ENCODE data around the gene FRS2. TPM values are rescaled to one million over a fixed set of nuclear protein-coding genes. Genes with fewer than 3 reads are reported as not detected.

Gene FRS2
- total RNA-seq, 2 experiments from 2014 or later, result 9.5 to 10.4 TPM

DNA sequence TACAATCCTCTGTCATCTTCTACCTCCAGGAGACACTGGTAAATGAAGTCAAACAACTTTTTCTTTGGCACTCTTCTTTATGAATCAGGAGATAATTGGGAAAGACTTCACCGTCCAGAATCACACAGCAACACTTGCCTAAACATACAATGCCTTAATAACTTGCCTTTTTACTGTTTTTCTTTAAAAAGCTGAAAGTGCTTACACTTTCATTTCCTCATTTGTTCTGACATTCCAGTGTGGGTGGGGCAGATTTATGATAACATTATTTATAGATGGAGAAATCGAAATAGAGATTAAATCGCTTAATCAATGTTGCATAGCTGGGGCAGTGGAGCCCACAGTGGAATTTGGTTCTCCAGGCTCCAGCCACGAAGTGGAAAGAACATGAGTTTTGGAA, 2.8 kb upstream of the FRS2 start:
- ChIA-PET CTCF (interaction anchor here (1.1 kb wide), 2 partner anchors 21 to 103 kb away, joined by 3 read pairs; no protein-coding TSS in a partner anchor), POLR2A (no interaction called here)
- Mint-ChIP-seq H3K4me3 (no peak overlapping the region), H3K27ac (no peak overlapping the region), H3K9me3 (ENCODE audit: low read depth) (no peaks in the 10 kb centered on the region), H3K36me3 (ENCODE audit: low read depth) (peaks cover 1% of the 10 kb centered on the region), H3K27me3 (no peaks in the 10 kb centered on the region), H3K4me1 (peaks cover 26% of the 10 kb centered on the region)
- intact Hi-C loops (cut with DNase I, micrococcal nuclease), result no loop called here
- DNase-seq (no peak), ATAC-seq (no peak)

GRCh38 chr12:69468237-69469026, 1.8 kb upstream of the FRS2 start:
- CTCF ChIA-PET, result interaction anchor here (0.7 kb wide), 1 partner anchor 60 kb away, joined by 3 read pairs; no protein-coding TSS in a partner anchor
- POLR2A ChIA-PET, result no interaction called here
- no peaks in the 10 kb centered on the region for H3K9me3 Mint-ChIP-seq (ENCODE audit: low read depth)
- no peak for ATAC-seq
- H3K36me3 Mint-ChIP-seq (ENCODE audit: low read depth), result peaks cover 3% of the 10 kb centered on the region
- H3K4me1 Mint-ChIP-seq, result peaks cover 35% of the 10 kb centered on the region
- H3K27ac Mint-ChIP-seq, result no peak overlapping the region
- H3K27me3 Mint-ChIP-seq, result no peaks in the 10 kb centered on the region
- no peak overlapping the region for H3K4me3 Mint-ChIP-seq
- intact Hi-C loops (cut with DNase I, micrococcal nuclease), result no loop called here
- DNase-seq, result no peak

GRCh38 chr12:69469854-69470188, 367 bp upstream of the FRS2 start:
- H3K36me3 Mint-ChIP-seq (ENCODE audit: low read depth), result peaks cover 5% of the 10 kb centered on the region
- POLR2A ChIA-PET, result interaction anchor here (0.5 to 0.7 kb wide), 2 partner anchors 55 to 100 kb away, joined by 3 to 6 read pairs; no protein-coding TSS in a partner anchor
- H3K4me3 Mint-ChIP-seq, result peak overlapping the region; percentile 92
- peaks cover 46% of the 10 kb centered on the region for H3K4me1 Mint-ChIP-seq
- DNase-seq (no peak), ATAC-seq (no peak)
- H3K27me3 Mint-ChIP-seq, result no peaks in the 10 kb centered on the region
- CTCF ChIA-PET, result interaction anchor here (1.0 to 1.6 kb wide), 3 partner anchors 24 to 179 kb away, joined by 3 to 4 read pairs (median 4); no protein-coding TSS in a partner anchor
- intact Hi-C loops (cut with DNase I, micrococcal nuclease), result loop anchor here (1.0 to 10.0 kb wide), 10 partner anchors 59 to 775 kb away; partner anchors contain the start of genes CCT2 (in 2 of the 2), CNOT2 (in 1 of the 2), CPSF6 (in 1 of the 2) and RAB3IP (in 1 of the 2)
- peak overlapping the region; percentile 99 for H3K27ac Mint-ChIP-seq
- no peaks in the 10 kb centered on the region for H3K9me3 Mint-ChIP-seq (ENCODE audit: low read depth)

GRCh38 chr12:69471076-69471430, 865 bp downstream of the FRS2 start:
- ChIA-PET CTCF (interaction anchor here (1.2 to 1.6 kb wide), 2 partner anchors 99 to 180 kb away, joined by 3 to 4 read pairs; no protein-coding TSS in a partner anchor), POLR2A (no interaction called here)
- peak overlapping the region; percentile 92 for H3K4me3 Mint-ChIP-seq
- H3K27me3 Mint-ChIP-seq, result no peaks in the 10 kb centered on the region
- peaks cover 58% of the 10 kb centered on the region for H3K4me1 Mint-ChIP-seq
- peak overlapping the region; percentile 88 for H3K27ac Mint-ChIP-seq
- intact Hi-C loops (cut with DNase I, micrococcal nuclease), result loop anchor here (2.0 to 10.0 kb wide), 6 partner anchors 58 to 774 kb away; partner anchors contain the start of genes CCT2 (in 1 of the 2) and CNOT2 (in 1 of the 2)
- DNase-seq (no peak), ATAC-seq (no peak)
- no peaks in the 10 kb centered on the region for H3K9me3 Mint-ChIP-seq (ENCODE audit: low read depth)
- peaks cover 7% of the 10 kb centered on the region for H3K36me3 Mint-ChIP-seq (ENCODE audit: low read depth)

DNA sequence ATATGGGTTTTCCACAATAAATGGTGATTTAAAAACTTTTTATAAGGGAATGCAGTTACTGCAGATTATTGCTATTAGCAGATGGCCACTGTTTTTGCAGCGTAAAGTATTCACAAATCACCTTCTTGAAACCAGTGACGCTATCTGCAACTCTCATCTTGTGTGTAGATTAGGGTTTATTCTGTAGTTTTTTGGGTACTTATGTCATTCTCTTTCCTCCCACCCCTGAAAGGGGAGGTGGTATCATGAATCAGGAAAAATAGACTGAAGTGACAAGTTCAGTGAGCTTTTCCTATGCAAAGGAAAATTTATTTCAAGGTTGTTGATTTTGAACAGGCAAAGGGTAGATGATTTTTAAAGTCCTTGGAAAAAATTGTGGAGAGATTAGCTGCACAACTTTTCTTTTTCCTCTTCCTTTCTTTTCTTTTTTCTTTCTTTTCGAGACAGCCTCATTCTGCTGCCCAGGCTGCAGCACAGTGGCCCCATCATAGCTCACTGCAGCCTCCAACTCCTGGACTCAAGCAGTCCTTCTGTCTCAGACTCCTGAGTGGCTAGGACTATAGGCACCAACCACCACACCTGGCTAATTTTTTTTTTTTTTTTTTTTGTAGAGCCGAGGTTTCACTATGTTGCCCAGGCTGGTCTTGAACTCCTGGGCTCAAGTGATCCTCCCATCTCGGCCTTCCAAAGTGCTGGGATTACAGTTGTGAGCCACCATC, 1.6 kb downstream of the FRS2 start:
- Mint-ChIP-seq H3K27me3 (no peaks in the 10 kb centered on the region), H3K9me3 (ENCODE audit: low read depth) (no peaks in the 10 kb centered on the region), H3K4me3 (peak overlapping the region; percentile 92), H3K27ac (peak overlapping the region; percentile 88), H3K36me3 (ENCODE audit: low read depth) (peaks cover 7% of the 10 kb centered on the region), H3K4me1 (peaks cover 61% of the 10 kb centered on the region)
- intact Hi-C loops (cut with DNase I, micrococcal nuclease), result loop anchor here (2.0 to 10.0 kb wide), 6 partner anchors 57 to 773 kb away; partner anchors contain the start of genes CCT2 (in 1 of the 2) and CNOT2 (in 1 of the 2)
- ATAC-seq, result no peak
- DNase-seq, result no peak
- POLR2A ChIA-PET, result interaction anchor here (0.5 kb wide), 1 partner anchor 661 kb away, joined by 7 read pairs; no protein-coding TSS in a partner anchor
- CTCF ChIA-PET, result interaction anchor here (0.7 kb wide), 1 partner anchor 15 kb away, joined by 3 read pairs; no protein-coding TSS in a partner anchor

GRCh38 chr12:69473262-69473661, 3.1 kb downstream of the FRS2 start:
- intact Hi-C loops (cut with DNase I, micrococcal nuclease), result loop anchor here (5.0 to 10.0 kb wide), 3 partner anchors 114 to 772 kb away; partner anchors contain the start of genes CCT2 (in 1 of the 2) and CNOT2 (in 1 of the 2)
- H3K4me3 Mint-ChIP-seq, result no peak overlapping the region
- H3K9me3 Mint-ChIP-seq (ENCODE audit: low read depth), result no peaks in the 10 kb centered on the region
- CTCF ChIA-PET, result no interaction called here
- no peak for ATAC-seq
- POLR2A ChIA-PET, result no interaction called here
- peaks cover 56% of the 10 kb centered on the region for H3K4me1 Mint-ChIP-seq
- no peak overlapping the region for H3K27ac Mint-ChIP-seq
- no peaks in the 10 kb centered on the region for H3K27me3 Mint-ChIP-seq
- DNase-seq, result no peak
- H3K36me3 Mint-ChIP-seq (ENCODE audit: low read depth), result peaks cover 7% of the 10 kb centered on the region

GRCh38 chr12:69474456-69474855, 4.3 kb downstream of the FRS2 start:
- Mint-ChIP-seq H3K27ac (no peak overlapping the region), H3K27me3 (no peaks in the 10 kb centered on the region), H3K9me3 (ENCODE audit: low read depth) (no peaks in the 10 kb centered on the region), H3K36me3 (ENCODE audit: low read depth) (peaks cover 7% of the 10 kb centered on the region), H3K4me3 (no peak overlapping the region), H3K4me1 (peaks cover 61% of the 10 kb centered on the region)
- intact Hi-C loops (cut with DNase I, micrococcal nuclease), result loop anchor here (5.0 to 10.0 kb wide), 3 partner anchors 113 to 770 kb away; partner anchors contain the start of genes CCT2 (in 1 of the 2) and CNOT2 (in 1 of the 2)
- CTCF ChIA-PET, result interaction anchor here (1.2 kb wide), 1 partner anchor 9 kb away, joined by 3 read pairs; no protein-coding TSS in a partner anchor
- ATAC-seq, result no peak
- DNase-seq, result no peak
- POLR2A ChIA-PET, result no interaction called here

DNA sequence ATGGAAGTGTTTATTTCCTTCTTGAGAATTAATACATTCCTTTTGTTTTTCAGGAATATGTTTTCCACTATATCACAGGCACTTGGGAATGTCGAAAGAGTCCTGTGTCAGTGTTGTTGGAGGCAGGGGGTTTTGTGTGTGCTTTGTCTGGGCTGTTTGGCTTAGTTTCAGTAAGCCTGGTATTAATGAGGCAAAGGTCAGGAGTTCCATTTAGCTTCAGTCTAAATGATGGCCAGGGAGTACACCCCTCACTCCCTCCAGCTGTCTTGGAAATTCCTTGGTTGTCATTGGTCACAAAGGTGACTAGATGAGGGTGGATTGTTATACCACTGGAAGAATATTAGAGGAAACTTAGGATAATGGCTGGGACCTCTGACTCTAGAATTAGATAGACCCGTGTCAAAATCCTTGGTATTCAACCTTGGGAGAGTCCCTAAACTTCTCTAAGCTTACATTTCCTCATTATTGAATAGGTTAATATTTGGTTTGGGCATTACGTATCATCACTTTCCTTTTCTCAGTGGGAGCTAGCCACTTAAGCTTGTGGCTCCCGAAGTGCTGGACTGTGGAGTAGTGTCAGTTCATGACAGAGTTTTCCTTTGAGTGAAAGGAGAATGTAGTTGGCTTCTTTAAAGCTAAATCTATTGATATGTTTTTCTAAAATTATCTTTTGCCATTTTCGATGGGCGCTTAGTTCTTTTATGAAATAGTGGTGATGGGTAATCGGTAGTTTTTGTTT, 5.2 kb downstream of the FRS2 start:
- DNase-seq (no peak), ATAC-seq (no peak)
- Mint-ChIP-seq H3K27me3 (no peaks in the 10 kb centered on the region), H3K36me3 (ENCODE audit: low read depth) (peaks cover 8% of the 10 kb centered on the region), H3K27ac (no peak overlapping the region), H3K4me1 (peaks cover 64% of the 10 kb centered on the region), H3K4me3 (no peak overlapping the region), H3K9me3 (ENCODE audit: low read depth) (no peaks in the 10 kb centered on the region)
- POLR2A ChIA-PET, result interaction anchor here (1.0 kb wide), 1 partner anchor 47 kb away, joined by 3 read pairs; no protein-coding TSS in a partner anchor
- CTCF ChIA-PET, result interaction anchor here (1.2 kb wide), 1 partner anchor 8 kb away, joined by 3 read pairs; no protein-coding TSS in a partner anchor
- intact Hi-C loops (cut with DNase I, micrococcal nuclease), result loop anchor here in 1 of 2 experiments (10.0 kb wide), 1 partner anchor 769 kb away; the partner anchor contains the start of gene CNOT2

- ATAC-seq, result no peak
- intact Hi-C loops (cut with DNase I, micrococcal nuclease), result loop anchor here in 1 of 2 experiments (10.0 kb wide), 1 partner anchor 768 kb away; the partner anchor contains the start of gene CNOT2
- no peak overlapping the region for H3K4me3 Mint-ChIP-seq
- no peaks in the 10 kb centered on the region for H3K9me3 Mint-ChIP-seq (ENCODE audit: low read depth)
- POLR2A ChIA-PET, result interaction anchor here (0.7 to 1.0 kb wide), 2 partner anchors 12 to 46 kb away, joined by 3 read pairs; no protein-coding TSS in a partner anchor
- DNase-seq, result no peak
- H3K27me3 Mint-ChIP-seq, result no peaks in the 10 kb centered on the region
- H3K27ac Mint-ChIP-seq, result no peak overlapping the region
- H3K36me3 Mint-ChIP-seq (ENCODE audit: low read depth), result peaks cover 8% of the 10 kb centered on the region
- peaks cover 61% of the 10 kb centered on the region for H3K4me1 Mint-ChIP-seq
- CTCF ChIA-PET, result interaction anchor here (0.8 kb wide), 1 partner anchor 267 kb away, joined by 3 read pairs; no protein-coding TSS in a partner anchor
Observed at GRCh38 chr12:69476276-69477017, 6.3 kb downstream of the FRS2 start.

GRCh38 chr12:69479675-69480074, 9.5 kb downstream of the FRS2 start:
- ChIA-PET CTCF (interaction anchor here (0.6 to 2.1 kb wide), 4 partner anchors 13 to 1383 kb away, joined by 3 to 6 read pairs (median 4); no protein-coding TSS in a partner anchor), POLR2A (no interaction called here)
- Mint-ChIP-seq H3K9me3 (ENCODE audit: low read depth) (no peaks in the 10 kb centered on the region), H3K4me3 (no peak overlapping the region), H3K27ac (no peak overlapping the region), H3K27me3 (no peaks in the 10 kb centered on the region), H3K4me1 (peaks cover 57% of the 10 kb centered on the region), H3K36me3 (ENCODE audit: low read depth) (peaks cover 14% of the 10 kb centered on the region)
- no peak for ATAC-seq
- DNase-seq, result no peak
- intact Hi-C loops (cut with DNase I, micrococcal nuclease), result loop anchor here in 1 of 2 experiments (10.0 kb wide), 1 partner anchor 765 kb away; the partner anchor contains the start of gene CNOT2
